K562 (cell line): ENCODE results near the gene RETSAT. TPM values are rescaled to one million over a fixed set of nuclear protein-coding genes. Genes with fewer than 3 reads are reported as not detected.

Source experiments
- AFF1 ChIP-seq, 2 experiments: fragments of 450-650 bp; IDR thresholded peaks; 2 replicates each; pipeline ENCODE4 v1.6.1; 2018; ENCODE audit warnings: mild to moderate bottlenecking in 2 of 2, low read depth in 1 of 2; ENCODE audit not compliant: partially characterized antibody in 2 of 2
- CREM ChIP-seq: IDR thresholded peaks from 2 replicates; pipeline ENCODE4 v1.6.1; 2014; ENCODE audit warnings: antibody characterized with exemption, low read depth
- DIDO1 ChIP-seq: fragments of 450-650 bp; IDR thresholded peaks from 2 replicates; pipeline ENCODE4 v1.6.1; 2016; ENCODE audit warnings: low read depth, missing biosample characterization, missing genetic modification characterization
- ELF4 ChIP-seq: fragments of 450-650 bp; formaldehyde crosslinking; IDR thresholded peaks from 2 replicates; pipeline ENCODE4 v1.4.0; 2022; ENCODE audit warnings: missing genetic modification characterization
- JUND ChIP-seq, 2 experiments: IDR thresholded peaks; 2 replicates in 1 of 2; 3 replicates in 1 of 2; pipeline ENCODE4 v1.6.1; 2011; ENCODE audit warnings: borderline replicate concordance in 2 of 2, low read depth in 2 of 2, low read length in 2 of 2, improper control_type of control experiment in 1 of 2, missing biosample characterization in 1 of 2, missing genetic modification characterization in 1 of 2, missing genetic modification reagents in 1 of 2
- L3MBTL2 ChIP-seq: fragments of 450-650 bp; IDR thresholded peaks from 2 replicates; pipeline ENCODE4 v1.6.1; 2016; ENCODE audit warnings: mild to moderate bottlenecking, moderate library complexity
- MBD2 ChIP-seq: sonication (generic); IDR thresholded peaks from 2 replicates; pipeline ENCODE4 v1.6.1; 2016; ENCODE audit warnings: low read depth, borderline replicate concordance
- NR2C2 ChIP-seq, 2 experiments: fragments of 200-800 bp in 1 of 2; sonication (Bioruptor generic) in 1 of 2; sonication (generic) in 1 of 2; formaldehyde crosslinking in 1 of 2; IDR thresholded peaks; 2 replicates each; pipeline versions ENCODE4 v1.6.1 to v1.8.0; 2016 to 2022; ENCODE audit warnings: mild to moderate bottlenecking in 1 of 2, missing compliant biosample characterization in 1 of 2, missing genetic modification characterization in 1 of 2, missing genetic modification reagents in 1 of 2
- THRB ChIP-seq: fragments of 450-650 bp; formaldehyde crosslinking; conservative IDR thresholded peaks from 2 replicates; pipeline ENCODE4 v1.4.0; 2022; ENCODE audit warnings: mild to moderate bottlenecking, missing genetic modification characterization
- ZMIZ1 ChIP-seq, 2 experiments: fragments of 150-350 bp in 1 of 2; IDR thresholded peaks; 2 replicates each; pipeline ENCODE4 v1.6.1; 2012 to 2016; ENCODE audit warnings: low read depth in 2 of 2, low read length in 2 of 2, mild to moderate bottlenecking in 1 of 2, moderate library complexity in 1 of 2
- ZNF146 ChIP-seq: IDR thresholded peaks from one replicate; pipeline ENCODE4 v1.6.1; 2018; ENCODE audit warnings: missing compliant biosample characterization; ENCODE audit not compliant: unreplicated experiment
- ZNF175 ChIP-seq: fragments of 200-800 bp; sonication (Bioruptor generic); IDR thresholded peaks from 2 replicates; pipeline ENCODE4 v1.6.1; 2016; ENCODE audit warnings: low read depth, mild to moderate bottlenecking, missing genetic modification characterization, missing compliant biosample characterization
- ZNF639 ChIP-seq, 2 experiments: fragments of 200-800 bp in 1 of 2; sonication (Bioruptor generic) in 1 of 2; sonication (generic) in 1 of 2; formaldehyde crosslinking in 1 of 2; IDR thresholded peaks in 1 of 2; conservative IDR thresholded peaks in 1 of 2; 2 replicates each; pipeline versions ENCODE4 v1.5.0 to v1.6.1; 2016 to 2020; ENCODE audit warnings: missing compliant biosample characterization in 1 of 2, missing genetic modification characterization in 1 of 2, missing genetic modification reagents in 1 of 2
- polyA plus RNA-seq, 8 experiments: library from polyadenylated mRNA; depleted of rRNA in 4 of 8; stranded (reverse) in 5 of 8; unstranded in 3 of 8; fragments of >200 nt; fragmentation: Nextera tagmentation in 2 of 8; fragmentation: Illumina TruSeq in 1 of 8; extraction: Ambion mirVana in 2 of 8; extraction: Trizol in 1 of 8; gene quantifications; 2 replicates each; pipeline versions ENCODE4 v1.2.1 to v1.2.3, GENCODE V29; 2011 to 2014; ENCODE audit warnings: inconsistent platforms in 1 of 8, missing spikeins in 1 of 8
- total RNA-seq, 7 experiments: library from RNA; depleted of rRNA in 6 of 7; stranded (reverse); fragments of >200 nt in 6 of 7; fragmentation: Illumina TruSeq in 2 of 7; extraction: Trizol in 2 of 7; gene quantifications; 2 replicates each; pipeline versions ENCODE4 v1.2.1 to v1.2.3, GENCODE V29; 2011 to 2021; ENCODE audit warnings: low replicate concordance in 1 of 7

RETSAT gene
- total and polyA plus RNA-seq, 9 of the 15 experiments (the other 6 are each of a cell fraction or from before 2014, with no cell fraction given) = 1.9 to 21.6 (median 16.5) TPM

- TF ChIP-seq ELF4 (CRISPR knock-in tag) (0 out of 2 replicates have a peak, but pooled peaks have one; percentile 45), MBD2 (peak; percentile 81; the same call in 1 of the 2 replicates), DIDO1 (tag) (peak; percentile 83), ZMIZ1 (IDR thresholded peaks at IDR 0.05; ENCODE audit: low read depth in 2 of 2, low read length in 2 of 2) (peak in 1 of 2 experiments; percentile 41; a peak in 1 of 4 replicates), ZNF146 (no peak), CREM (peak; percentile 80), ZNF175 (CRISPR knock-in tag) (0 out of 2 replicates have a peak, but pooled peaks have one; percentile 42), ZNF639 (CRISPR knock-in tag; conservative IDR thresholded peaks at IDR 0.05 in 1 of 2, IDR thresholded peaks at IDR 0.05 in 1 of 2) (peak; percentile 36 to 80; a peak in 2 of 4 replicates), AFF1 (IDR thresholded peaks at IDR 0.05; ENCODE audit: low read depth in 1 of 2, partially characterized antibody in 2 of 2) (peak in 1 of 2 experiments; percentile 89), NR2C2 (CRISPR knock-in tag; IDR thresholded peaks at IDR 0.05) (0 out of 2 replicates have a peak, but pooled peaks have one; percentile 40), NR2C2 (tag; IDR thresholded peaks at IDR 0.05) (peak; percentile 70), L3MBTL2 (0 out of 2 replicates have a peak, but pooled peaks have one; percentile 42), JUND (IDR thresholded peaks at IDR 0.05; ENCODE audit: borderline replicate concordance, low read depth, low read length) (peak; percentile 73), JUND (tag; IDR thresholded peaks at IDR 0.05; ENCODE audit: borderline replicate concordance, low read depth, low read length) (peak; percentile 38; the same call in 1 of the 3 replicates), THRB (CRISPR knock-in tag) (peak; percentile 82; the same call in 1 of the 2 replicates)
Observed at GRCh38 chr2:85354286-85355072, at the start of gene RETSAT, which contains the start of gene ELMOD3 (continued).
